Naive thymus-derived CD8-positive, alpha-beta T cell (primary cell): ENCODE results near the gene KISS1R. TPM values are rescaled to one million over a fixed set of nuclear protein-coding genes. Genes with fewer than 3 reads are reported as not detected.

Experiments used
- ATAC-seq, 2 donors: fragments of 150-1000 bp; cut with Tn5 transposase in 1 of 2; sonication (Bioruptor Pico), chemical (Tn5 transposase) in 1 of 2; 1 replicate in 1 of 2; 2 replicates in 1 of 2; pipeline ENCODE4 v1.10.0; 2021; ENCODE audit warnings: mild to moderate bottlenecking in 2 of 2, moderate library complexity in 2 of 2
- POLR2A ChIA-PET: fragments of 350-600 bp; sonication (Branson Sonifier 250); formaldehyde crosslinking; loops from one replicate; lab custom pipeline; 2021; ENCODE audit warnings: antibody characterized with exemption; lab: Charles Lee
- DNase-seq, 10 donors: peaks; one replicate each; pipeline versions ENCODE4 v3.0.0 to v3.0.0-alpha.2; 2020 to 2022
- H3K27ac Mint-ChIP-seq, 10 donors: one replicate each; pipeline ENCODE4 v1.8.0; 2020 to 2022; ENCODE audit warnings: mild to moderate bottlenecking in 10 of 10, mixed read lengths in 10 of 10, moderate library complexity in 4 of 10, inconsistent platforms in 1 of 10
- H3K27me3 Mint-ChIP-seq, 5 donors: one replicate each; pipeline ENCODE4 v1.8.0; 2021 to 2022; ENCODE audit warnings: mixed read lengths in 5 of 5
- H3K36me3 Mint-ChIP-seq, 3 donors: one replicate each; pipeline ENCODE4 v1.8.0; 2020 to 2022; ENCODE audit warnings: mixed read lengths in 3 of 3, mild to moderate bottlenecking in 2 of 3, inconsistent platforms in 1 of 3
- H3K4me1 Mint-ChIP-seq, 4 donors: one replicate each; pipeline ENCODE4 v1.8.0; 2021 to 2022; ENCODE audit warnings: mixed read lengths in 4 of 4
- H3K4me3 Mint-ChIP-seq, 10 donors: one replicate each; pipeline ENCODE4 v1.8.0; 2020 to 2022; ENCODE audit warnings: mild to moderate bottlenecking in 10 of 10, mixed read lengths in 10 of 10, moderate library complexity in 6 of 10, inconsistent platforms in 1 of 10
- H3K9me3 Mint-ChIP-seq, 9 donors: one replicate each; pipeline ENCODE4 v1.8.0; 2020 to 2022; ENCODE audit warnings: mixed read lengths in 9 of 9, mild to moderate bottlenecking in 3 of 9, inconsistent platforms in 1 of 9, moderate library complexity in 1 of 9
- polyA plus RNA-seq, 3 donors: library from polyadenylated mRNA; unstranded; fragments of 300-500 nt; fragmentation: Illumina TruSeq; gene quantifications; one replicate each; pipeline ENCODE4 v1.2.3, GENCODE V29; 2021
- total RNA-seq, 8 experiments: library from RNA in 2 of 8; stranded (reverse) in 2 of 8; gene quantifications; one replicate each; pipeline ENCODE4 v1.2.3 and lab custom pipeline; 2021 to 2026

Gene KISS1R
- total and polyA plus RNA-seq, 5 experiments from 2014 or later = 0.18 to 2.6 (median 0.58) TPM

GRCh38 chr19:902446-903226 lies 14.5 kb upstream of the KISS1R start:
- ATAC-seq (no peak), DNase-seq (no peak)
- Mint-ChIP-seq H3K36me3 (peaks cover 0 to 30% (median 0%) of the 10 kb centered on the region in 3 donors), H3K27me3 (peaks cover 0 to 3% (median 0%) of the 10 kb centered on the region in 5 donors), H3K9me3 (no peaks in the 10 kb centered on the region), H3K4me1 (peaks cover 5 to 68% (median 36%) of the 10 kb centered on the region in 4 donors), H3K4me3 (peak overlapping the region in 2 of 10 donors; percentile 20 to 26), H3K27ac (peak overlapping the region in 7 of 10 donors; percentile 34 to 59 (median 48))
- POLR2A ChIA-PET = interaction anchor here (0.6 to 11.8 kb wide), 8 partner anchors 8 to 53 kb away, joined by 3 to 376 read pairs (median 6); partner anchors contain the start of genes KISS1R, MED16, R3HDM4 and RNU6-9

DNA sequence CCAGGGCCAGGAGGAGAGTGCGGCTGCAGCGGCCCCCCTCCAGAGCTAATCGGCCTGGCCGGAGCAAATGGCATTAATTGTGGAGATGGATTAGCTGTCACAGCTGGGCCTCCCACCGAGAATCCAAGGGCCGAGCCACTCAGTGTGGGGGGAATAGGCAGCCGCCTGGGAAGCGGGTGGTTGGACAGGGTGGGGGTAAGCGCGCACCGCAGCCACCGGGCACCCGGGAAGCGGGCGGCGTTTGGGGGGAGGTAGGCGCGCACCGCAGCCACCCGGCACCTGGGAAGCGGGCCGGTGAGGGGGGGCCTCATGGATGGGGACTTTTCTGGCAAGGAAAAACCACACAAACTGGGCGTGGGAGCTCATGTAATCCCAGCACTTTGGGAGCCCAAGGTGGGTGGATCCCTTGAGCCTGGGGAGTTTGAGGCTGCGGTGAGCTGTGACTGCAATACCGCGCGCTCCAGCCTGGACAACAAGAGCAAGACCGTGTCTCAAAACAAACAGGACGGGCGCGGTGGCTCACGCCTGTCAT lies 13.8 kb upstream of the KISS1R start:
- peaks cover 0 to 24% (median 0%) of the 10 kb centered on the region in 3 donors for H3K36me3 Mint-ChIP-seq
- DNase-seq (no peak), ATAC-seq (no peak)
- peak overlapping the region in 4 of 10 donors; percentile 46 to 99 (median 52) for H3K27ac Mint-ChIP-seq
- no peaks in the 10 kb centered on the region for H3K9me3 Mint-ChIP-seq
- no peak overlapping the region for H3K4me3 Mint-ChIP-seq
- POLR2A ChIA-PET = interaction anchor here (1.0 to 11.8 kb wide), 4 partner anchors 9 to 30 kb away, joined by 3 to 376 read pairs (median 87); partner anchors contain the start of genes KISS1R, MED16, R3HDM4 and RNU6-9
- H3K4me1 Mint-ChIP-seq = peaks cover 5 to 72% (median 40%) of the 10 kb centered on the region in 4 donors
- peaks cover 0 to 3% (median 0%) of the 10 kb centered on the region in 5 donors for H3K27me3 Mint-ChIP-seq

DNA sequence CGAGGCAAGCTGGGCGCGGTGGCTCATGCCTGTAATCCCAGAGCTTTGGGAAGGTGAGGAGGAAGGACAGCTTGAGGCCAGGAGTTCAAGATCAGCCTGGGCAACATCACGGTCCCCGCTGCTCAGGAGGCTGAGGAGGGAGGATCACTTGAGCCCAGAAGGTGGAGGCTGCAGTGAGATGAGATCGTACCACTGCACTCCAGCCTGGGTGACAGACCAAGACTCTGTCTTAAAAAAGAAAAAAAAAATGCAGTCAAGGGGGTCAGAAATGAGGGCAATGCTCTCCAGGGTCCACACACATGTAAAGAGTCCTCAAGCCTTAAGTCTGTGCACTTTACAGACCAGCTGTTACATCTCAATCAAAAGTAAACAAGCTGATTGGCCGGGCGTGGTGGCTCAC lies 12.6 kb upstream of the KISS1R start:
- H3K27me3 Mint-ChIP-seq = no peaks in the 10 kb centered on the region
- peaks cover 0 to 20% (median 3%) of the 10 kb centered on the region in 3 donors for H3K36me3 Mint-ChIP-seq
- POLR2A ChIA-PET = interaction anchor here (0.7 to 11.8 kb wide), 5 partner anchors 10 to 1137 kb away, joined by 4 to 376 read pairs (median 19); partner anchors contain the start of genes KISS1R, MED16, R3HDM4 and RNU6-9
- ATAC-seq (no peak), DNase-seq (no peak)
- peak overlapping the region in 6 of 10 donors; percentile 13 to 78 (median 38) for H3K4me3 Mint-ChIP-seq
- H3K27ac Mint-ChIP-seq = peak overlapping the region; percentile 51 to 100 (median 99)
- no peaks in the 10 kb centered on the region for H3K9me3 Mint-ChIP-seq
- H3K4me1 Mint-ChIP-seq = peaks cover 12 to 77% (median 50%) of the 10 kb centered on the region in 4 donors

GRCh38 chr19:906480-906879 lies 10.7 kb upstream of the KISS1R start:
- Mint-ChIP-seq H3K27ac (peak overlapping the region; percentile 99 to 100 (median 100)), H3K9me3 (no peaks in the 10 kb centered on the region), H3K4me3 (peak overlapping the region; percentile 16 to 91 (median 80)), H3K27me3 (no peaks in the 10 kb centered on the region), H3K4me1 (peaks cover 14 to 74% (median 63%) of the 10 kb centered on the region in 4 donors), H3K36me3 (peaks cover 0 to 23% (median 7%) of the 10 kb centered on the region in 3 donors)
- DNase-seq (no peak), ATAC-seq (no peak)
- POLR2A ChIA-PET = interaction anchor here (0.7 to 11.8 kb wide), 11 partner anchors 11 to 363 kb away, joined by 3 to 376 read pairs (median 6); partner anchors contain the start of genes CIRBP, KISS1R, MED16 and R3HDM4

GRCh38 chr19:907183-907853 lies 9.8 kb upstream of the KISS1R start:
- H3K27me3 Mint-ChIP-seq = no peaks in the 10 kb centered on the region
- H3K9me3 Mint-ChIP-seq = no peaks in the 10 kb centered on the region
- POLR2A ChIA-PET = interaction anchor here (0.5 to 11.8 kb wide), 15 partner anchors 10 to 362 kb away, joined by 3 to 376 read pairs (median 6); partner anchors contain the start of genes ABCA7, ARHGAP45, CIRBP and KISS1R
- DNase-seq (peak in 3 of 10 donors; percentile 45 to 49 (median 47)), ATAC-seq (peak in 1 of 2 donors; percentile 4)
- peak overlapping the region; percentile 48 to 91 (median 86) for H3K4me3 Mint-ChIP-seq
- H3K4me1 Mint-ChIP-seq = peaks cover 14 to 72% (median 62%) of the 10 kb centered on the region in 4 donors
- H3K27ac Mint-ChIP-seq = peak overlapping the region; percentile 99 to 100 (median 100)
- peaks cover 0 to 19% (median 7%) of the 10 kb centered on the region in 3 donors for H3K36me3 Mint-ChIP-seq

GRCh38 chr19:911197-912033 lies 5.7 kb upstream of the KISS1R start:
- peak overlapping the region; percentile 80 to 100 (median 100) for H3K27ac Mint-ChIP-seq
- H3K4me3 Mint-ChIP-seq = peak overlapping the region; percentile 61 to 89 (median 82)
- H3K9me3 Mint-ChIP-seq = no peaks in the 10 kb centered on the region
- ATAC-seq = no peak
- peaks cover 0 to 10% (median 7%) of the 10 kb centered on the region in 3 donors for H3K36me3 Mint-ChIP-seq
- DNase-seq = peak in 1 of 10 donors; percentile 66
- peaks cover 13 to 57% (median 43%) of the 10 kb centered on the region in 4 donors for H3K4me1 Mint-ChIP-seq
- POLR2A ChIA-PET = interaction anchor here (0.6 to 11.8 kb wide), 5 partner anchors 6 to 181 kb away, joined by 6 to 376 read pairs (median 69); partner anchors contain the start of genes KISS1R, MED16, R3HDM4 and RNU6-9
- peaks cover 0 to 2% (median 0%) of the 10 kb centered on the region in 5 donors for H3K27me3 Mint-ChIP-seq

DNA sequence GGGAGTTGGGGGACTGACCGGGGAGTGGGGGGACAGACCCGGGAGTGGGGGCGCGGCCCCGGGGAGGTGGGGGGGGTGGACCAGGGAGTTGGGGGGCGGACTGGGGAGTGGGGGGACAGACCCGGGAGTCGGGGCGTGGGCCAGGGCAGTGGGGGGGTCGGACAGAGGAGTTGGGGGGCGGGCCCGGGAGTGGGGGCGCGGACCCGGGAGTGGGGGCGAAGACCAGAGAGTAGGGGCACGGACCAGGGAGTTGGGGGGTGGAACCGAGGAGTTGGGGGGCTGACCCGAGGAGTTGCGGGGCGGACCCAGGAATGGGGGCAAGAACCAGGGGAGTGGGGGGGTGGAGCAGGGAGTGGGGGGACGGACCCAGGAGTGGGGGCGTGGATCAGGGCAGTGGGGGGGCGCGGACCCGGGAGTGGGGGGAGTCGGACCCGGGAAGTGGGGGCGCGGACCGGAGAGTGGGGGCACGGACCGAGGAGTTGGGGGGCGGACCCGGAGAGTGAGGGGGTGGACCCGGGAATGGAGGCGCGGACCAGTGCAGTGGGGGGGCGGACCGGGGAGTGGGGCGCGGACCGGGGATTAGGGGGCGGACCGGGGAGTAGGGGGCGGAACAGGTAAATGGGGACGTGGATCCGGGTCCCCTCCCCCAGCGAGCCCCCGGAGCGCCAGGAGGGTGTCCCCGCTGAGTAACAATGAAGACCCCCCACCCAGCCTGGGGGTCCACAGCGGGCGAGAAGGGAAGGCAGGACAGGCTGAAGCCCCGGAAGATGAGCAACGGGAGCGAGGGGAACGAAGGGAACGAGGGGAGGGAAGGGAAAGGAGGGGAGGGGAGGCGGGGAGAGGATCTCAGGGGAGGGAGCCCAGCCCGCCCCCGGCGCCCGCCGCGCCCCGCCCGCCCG lies 4.7 kb upstream of the KISS1R start:
- Mint-ChIP-seq H3K4me3 (peak overlapping the region; percentile 71 to 92 (median 82)), H3K27ac (peak overlapping the region in 9 of 10 donors; percentile 43 to 97 (median 94)), H3K9me3 (no peaks in the 10 kb centered on the region), H3K36me3 (peaks cover 0 to 10% (median 7%) of the 10 kb centered on the region in 3 donors), H3K4me1 (peaks cover 13 to 47% (median 33%) of the 10 kb centered on the region in 4 donors), H3K27me3 (peaks cover 0 to 2% (median 0%) of the 10 kb centered on the region in 5 donors)
- POLR2A ChIA-PET = interaction anchor here (1.6 to 9.1 kb wide), 4 partner anchors 7 to 50 kb away, joined by 8 to 165 read pairs (median 83); partner anchors contain the start of genes CFD, MED16 and RNU6-9
- DNase-seq = peak in 5 of 10 donors; percentile 35 to 77 (median 46)
- ATAC-seq = no peak

- POLR2A ChIA-PET = interaction anchor here (0.6 to 9.1 kb wide), 6 partner anchors 8 to 872 kb away, joined by 4 to 165 read pairs (median 10); partner anchors contain the start of genes CFD, MED16 and RNU6-9
- Mint-ChIP-seq H3K4me3 (peak within 1 kb of the TSS; percentile 81 to 92 (median 85)), H3K36me3 (peaks cover 0 to 10% (median 7%) of the 10 kb centered on the region in 3 donors), H3K27me3 (peaks cover 0 to 2% (median 0%) of the 10 kb centered on the region in 5 donors), H3K4me1 (peaks cover 15 to 41% (median 31%) of the 10 kb centered on the region in 4 donors), H3K9me3 (no peaks in the 10 kb centered on the region), H3K27ac (peak within 1 kb of the TSS; percentile 80 to 98 (median 94))
- DNase-seq (peak; percentile 75 to 89 (median 82)), ATAC-seq (peak; percentile 40 to 46)
Measured at GRCh38 chr19:913080-913748, 3.9 kb upstream of the KISS1R start, which contains the start of gene R3HDM4. R3HDM4 (minus strand) TSS chr19:913219; CDS start chr19:913157, 62 bp downstream.

- peaks cover 8 to 27% (median 20%) of the 10 kb centered on the region in 4 donors for H3K4me1 Mint-ChIP-seq
- H3K27me3 Mint-ChIP-seq = peaks cover 0 to 2% (median 0%) of the 10 kb centered on the region in 5 donors
- no peaks in the 10 kb centered on the region for H3K36me3 Mint-ChIP-seq
- H3K4me3 Mint-ChIP-seq = peak overlapping the region; percentile 22 to 81 (median 48)
- H3K9me3 Mint-ChIP-seq = no peaks in the 10 kb centered on the region
- POLR2A ChIA-PET = interaction anchor here (0.7 to 9.1 kb wide), 12 partner anchors 11 to 282 kb away, joined by 3 to 165 read pairs (median 4); partner anchors contain the start of genes CFD, MED16, PTBP1 and RNU6-9
- ATAC-seq = no peak
- H3K27ac Mint-ChIP-seq = peak overlapping the region in 2 of 10 donors; percentile 19 to 67
- no peak for DNase-seq
Measured at GRCh38 chr19:916645-917322, 349 bp upstream of the KISS1R start.
